Left lung (tissue), 10 donors: ENCODE data around the gene TMEM63B. TPM values are rescaled to one million over a fixed set of nuclear protein-coding genes. Genes with fewer than 3 reads are reported as not detected.

Experiments
- ATAC-seq: fragments of 200-7000 bp; cut with Tn5 transposase; one replicate; pipeline ENCODE4 v1.9.1; 2020; ENCODE audit warnings: moderate library complexity
- DNase-seq, 4 donors: peaks; one replicate each; pipeline ENCODE4 v3.0.0-alpha.2; 2013 to 2020
- H3K27ac ChIP-seq, 2 donors: fragments of 200-600 bp; sonication (generic) in 1 of 2; one replicate each; pipeline versions ENCODE4 v1.5.0 to v1.8.0; 2020 to 2021
- H3K27me3 ChIP-seq, 2 donors: fragments of 200-600 bp; sonication (generic) in 1 of 2; one replicate each; pipeline versions ENCODE4 v1.5.0 to v1.8.0; 2020 to 2021
- H3K36me3 ChIP-seq, 2 donors: fragments of 200-600 bp; sonication (generic) in 1 of 2; one replicate each; pipeline versions ENCODE4 v1.5.0 to v1.8.0; 2020 to 2021
- H3K4me1 ChIP-seq, 2 donors: fragments of 200-600 bp; one replicate each; pipeline ENCODE4 v1.8.0; 2021
- H3K4me3 ChIP-seq, 2 donors: fragments of 200-600 bp; sonication (generic) in 1 of 2; one replicate each; pipeline versions ENCODE4 v1.5.0 to v1.8.0; 2020 to 2021; ENCODE audit warnings: mild to moderate bottlenecking in 1 of 2
- H3K9me3 ChIP-seq, 2 donors: fragments of 200-600 bp; sonication (generic) in 1 of 2; one replicate each; pipeline versions ENCODE4 v1.5.0 to v1.8.0; 2020 to 2021
- CTCF ChIP-seq, 2 donors: fragments of 200-600 bp; sonication (generic) in 1 of 2; IDR thresholded peaks; one replicate each; pipeline versions ENCODE4 v1.5.0 to v1.8.0; 2021; ENCODE audit warnings: antibody characterized with exemption in 2 of 2
- intact Hi-C, 2 donors: fragments of 100-400 bp; cut with DNase I; formaldehyde crosslinking; loops; one replicate each; pipeline versions ENCODE4 v1.11.2 to v1.14.2; 2022
- polyA plus RNA-seq, 6 donors: library from polyadenylated mRNA; unstranded; fragments of 120-200 nt; gene quantifications; one replicate each; pipeline ENCODE4 v1.2.1, GENCODE V29; 2013; ENCODE audit not compliant: insufficient read length in 6 of 6
- total RNA-seq, 2 donors: library from RNA; stranded (reverse); fragmentation: NEBNext Ultra II Directional; extraction: Animal tissue kit (Norgen Biotek cat#: 25700); gene quantifications; one replicate each; pipeline ENCODE4 v1.2.1, GENCODE V29; 2021
- donor health status: DM: no; HTN: yes; CAD: no.
- donor health status: DM: no; HTN: no; CAD: no.

The TMEM63B gene
- total and polyA plus RNA-seq, 8 donors, result 29.8 to 186 (median 33.8) TPM

DNA sequence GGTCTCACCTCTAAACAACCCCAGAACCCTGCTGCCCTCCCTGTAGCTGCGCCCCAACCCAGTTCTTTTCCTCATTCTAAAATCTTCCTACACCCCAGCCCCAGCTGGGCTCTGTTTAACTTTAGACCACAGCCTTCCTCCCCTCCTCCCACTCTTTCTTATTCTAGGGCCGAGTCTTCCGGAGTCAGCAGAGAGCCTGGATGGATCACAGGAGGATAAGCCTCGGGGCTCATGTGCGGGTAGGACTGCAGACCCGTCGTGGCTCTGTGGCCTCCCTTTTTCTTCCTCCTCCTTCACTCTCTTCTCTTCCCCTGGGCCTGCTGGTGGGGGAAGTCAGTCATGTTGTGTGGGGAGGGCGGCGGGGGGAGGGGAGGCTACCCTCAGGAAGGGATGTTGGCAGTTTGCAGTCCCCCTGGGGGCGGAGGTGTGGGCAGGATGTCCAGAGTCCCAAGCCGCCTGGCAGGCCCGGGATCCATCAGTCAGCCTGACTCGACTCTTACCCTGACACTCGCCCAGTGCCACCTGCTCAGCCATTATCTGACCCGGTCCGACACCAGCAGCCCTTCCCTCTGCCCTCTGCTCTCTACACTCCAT lies 39.3 kb downstream of the TMEM63B start:
- intact Hi-C loops, result no loop called here
- H3K36me3 ChIP-seq, result no peaks in the 10 kb centered on the region
- no peak for DNase-seq
- H3K4me3 ChIP-seq, result no peak overlapping the region
- peaks cover 0 to 4% of the 10 kb centered on the region in 2 donors for H3K27me3 ChIP-seq
- no peak for ATAC-seq
- TF ChIP-seq CTCF (IDR thresholded peaks at IDR 0.05), result no peak
- H3K27ac ChIP-seq, result no peak overlapping the region
- H3K9me3 ChIP-seq, result no peaks in the 10 kb centered on the region
- H3K4me1 ChIP-seq, result no peaks in the 10 kb centered on the region

DNA sequence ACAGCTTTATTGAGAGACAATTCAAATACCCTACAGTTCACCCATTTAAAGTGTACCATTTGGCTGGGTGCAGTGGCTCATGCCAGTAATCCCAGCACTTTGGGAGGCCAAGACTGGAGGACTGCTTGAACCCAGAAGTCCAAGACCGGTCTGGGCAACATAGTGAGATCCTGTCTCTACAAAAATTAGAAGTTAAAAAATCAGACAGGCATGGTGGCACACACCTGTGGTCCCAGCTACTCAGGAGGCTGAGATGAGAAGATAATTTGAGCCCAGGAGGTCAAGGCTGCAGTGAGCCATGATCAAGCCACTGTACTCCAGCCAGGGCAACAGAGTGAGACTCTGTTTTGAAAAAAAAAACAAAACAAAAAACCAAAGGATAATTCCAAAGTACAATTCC lies 40.2 kb downstream of the TMEM63B start:
- no peak for TF ChIP-seq CTCF (IDR thresholded peaks at IDR 0.05)
- Histone ChIP-seq H3K36me3 (no peaks in the 10 kb centered on the region), H3K4me1 (no peaks in the 10 kb centered on the region), H3K9me3 (no peaks in the 10 kb centered on the region), H3K27me3 (peaks cover 0 to 4% of the 10 kb centered on the region in 2 donors), H3K4me3 (no peak overlapping the region), H3K27ac (no peak overlapping the region)
- intact Hi-C loops, result no loop called here
- DNase-seq (no peak), ATAC-seq (no peak)

GRCh38 chr6:44169154-44169553 lies 41.8 kb downstream of the TMEM63B start:
- DNase-seq (no peak), ATAC-seq (no peak)
- intact Hi-C loops, result no loop called here
- Histone ChIP-seq H3K36me3 (no peaks in the 10 kb centered on the region), H3K27ac (no peak overlapping the region), H3K4me3 (no peak overlapping the region), H3K27me3 (no peaks in the 10 kb centered on the region), H3K9me3 (no peaks in the 10 kb centered on the region), H3K4me1 (peaks cover 0 to 3% of the 10 kb centered on the region in 2 donors)
- TF ChIP-seq CTCF (IDR thresholded peaks at IDR 0.05), result no peak

DNA sequence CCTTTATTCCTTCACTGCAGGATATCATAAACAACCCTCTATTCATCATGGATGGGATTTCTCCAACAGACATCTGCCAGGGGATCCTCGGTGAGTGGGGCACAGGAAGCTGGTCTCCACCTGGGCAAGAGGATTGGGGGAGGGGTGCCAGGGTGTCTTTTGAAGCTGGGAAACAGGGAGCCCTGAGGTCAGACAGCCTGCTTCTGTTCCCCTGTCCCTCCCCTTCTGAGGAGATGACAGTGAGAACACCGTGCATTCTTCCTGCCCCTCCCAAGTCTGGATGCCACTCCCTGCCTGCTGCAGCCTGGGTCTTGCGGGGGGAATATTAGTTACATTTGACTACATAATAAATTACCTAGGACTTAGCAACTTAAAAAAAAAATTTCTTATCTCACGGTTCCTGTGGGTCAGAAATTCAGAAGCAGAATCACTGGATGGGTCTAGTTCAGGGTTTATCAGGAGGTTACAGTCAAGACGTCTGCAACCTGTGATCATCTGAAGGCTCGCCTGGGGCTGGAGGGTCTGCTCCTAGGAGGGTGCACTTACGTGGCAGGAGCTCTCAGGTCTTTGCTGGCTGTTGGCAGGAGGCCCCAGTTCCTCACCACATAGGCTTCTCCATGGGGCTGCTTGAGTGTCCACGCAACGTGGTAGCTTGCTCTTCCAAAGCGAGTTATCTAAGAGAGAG lies 42.7 kb downstream of the TMEM63B start:
- H3K27me3 ChIP-seq, result no peaks in the 10 kb centered on the region
- intact Hi-C loops, result loop anchor here in 1 of 2 donors (5.0 kb wide), 1 partner anchor 67 kb away; no protein-coding TSS in a partner anchor
- no peaks in the 10 kb centered on the region for H3K9me3 ChIP-seq
- no peak overlapping the region for H3K4me3 ChIP-seq
- ATAC-seq (no peak), DNase-seq (no peak)
- peaks cover 0 to 3% of the 10 kb centered on the region in 2 donors for H3K4me1 ChIP-seq
- H3K36me3 ChIP-seq, result no peaks in the 10 kb centered on the region
- no peak for TF ChIP-seq CTCF (IDR thresholded peaks at IDR 0.05)
- no peak overlapping the region for H3K27ac ChIP-seq

DNA sequence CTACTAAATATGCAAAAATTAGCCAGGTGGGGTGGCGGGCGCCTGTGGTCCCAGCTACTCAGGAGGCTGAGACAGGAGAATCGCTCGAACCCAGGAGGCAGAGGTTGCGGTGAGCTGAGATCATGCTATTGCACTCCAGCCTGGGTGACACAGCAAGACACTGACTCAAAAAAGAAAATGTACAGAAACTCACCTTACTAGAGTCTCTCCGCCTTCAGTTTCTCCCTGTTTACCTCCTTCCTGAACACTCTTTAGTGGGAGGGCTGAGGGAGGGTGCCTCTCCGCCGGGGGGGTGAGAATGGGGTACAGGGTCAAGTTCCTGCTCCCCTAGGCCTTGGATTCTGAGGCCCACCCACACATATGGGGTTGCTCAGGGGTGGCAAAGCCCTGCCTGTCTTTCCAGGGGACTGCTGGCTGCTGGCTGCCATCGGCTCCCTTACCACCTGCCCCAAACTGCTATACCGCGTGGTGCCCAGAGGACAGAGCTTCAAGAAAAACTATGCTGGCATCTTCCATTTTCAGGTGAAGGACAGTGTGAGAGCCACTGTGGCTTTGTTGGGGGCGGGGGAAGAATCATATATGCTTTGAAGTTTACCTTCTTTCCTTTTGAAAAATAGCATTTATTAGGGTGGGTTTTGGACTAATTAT lies 44.7 kb downstream of the TMEM63B start:
- Histone ChIP-seq H3K27me3 (no peaks in the 10 kb centered on the region), H3K27ac (no peak overlapping the region), H3K9me3 (no peaks in the 10 kb centered on the region), H3K36me3 (no peaks in the 10 kb centered on the region), H3K4me1 (peaks cover 0 to 11% of the 10 kb centered on the region in 2 donors), H3K4me3 (no peak overlapping the region)
- DNase-seq (no peak), ATAC-seq (no peak)
- no peak for TF ChIP-seq CTCF (IDR thresholded peaks at IDR 0.05)
- intact Hi-C loops, result loop anchor here in 1 of 2 donors (5.0 kb wide), 1 partner anchor 65 kb away; no protein-coding TSS in a partner anchor
